ENCODE results near the gene STPG3.
A peak's percentile ranks its signal among the peaks of the same experiment; 100 is the strongest.

Gene STPG3

DNA sequence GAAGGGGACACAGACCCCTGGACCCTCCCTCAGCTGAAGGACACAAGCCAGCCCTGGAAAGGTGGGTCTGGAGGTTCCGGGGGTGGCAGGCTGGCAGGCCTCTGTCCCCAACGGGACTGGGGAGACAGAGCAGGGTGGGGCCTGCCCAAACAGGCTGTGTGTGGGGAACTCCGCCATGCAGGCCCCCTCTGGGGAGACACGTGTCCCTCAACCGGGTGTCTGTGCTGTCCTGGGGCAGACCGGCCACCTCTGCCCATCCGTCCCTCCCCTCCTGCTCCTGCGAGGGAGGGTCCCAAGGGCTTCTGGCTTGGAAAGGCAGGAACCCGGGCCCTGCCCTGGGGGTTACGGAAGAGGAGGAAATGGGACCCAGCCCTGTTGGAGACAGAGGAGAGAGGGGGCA is 19.0 kb upstream of the STPG3 start:
- DNase-seq (ENCODE audit: low read depth): no peak
- TF ChIP-seq MAX (IDR thresholded peaks at IDR 0.05; ENCODE audit: low read depth, low read length) (no peak), MYC (IDR thresholded peaks at IDR 0.05; ENCODE audit: low read depth, low read length) (no peak), POLR2A (IDR thresholded peaks at IDR 0.05; ENCODE audit: extremely low read depth, insufficient read length) (no peak)
- TF ChIP-seq, protein P1, sequence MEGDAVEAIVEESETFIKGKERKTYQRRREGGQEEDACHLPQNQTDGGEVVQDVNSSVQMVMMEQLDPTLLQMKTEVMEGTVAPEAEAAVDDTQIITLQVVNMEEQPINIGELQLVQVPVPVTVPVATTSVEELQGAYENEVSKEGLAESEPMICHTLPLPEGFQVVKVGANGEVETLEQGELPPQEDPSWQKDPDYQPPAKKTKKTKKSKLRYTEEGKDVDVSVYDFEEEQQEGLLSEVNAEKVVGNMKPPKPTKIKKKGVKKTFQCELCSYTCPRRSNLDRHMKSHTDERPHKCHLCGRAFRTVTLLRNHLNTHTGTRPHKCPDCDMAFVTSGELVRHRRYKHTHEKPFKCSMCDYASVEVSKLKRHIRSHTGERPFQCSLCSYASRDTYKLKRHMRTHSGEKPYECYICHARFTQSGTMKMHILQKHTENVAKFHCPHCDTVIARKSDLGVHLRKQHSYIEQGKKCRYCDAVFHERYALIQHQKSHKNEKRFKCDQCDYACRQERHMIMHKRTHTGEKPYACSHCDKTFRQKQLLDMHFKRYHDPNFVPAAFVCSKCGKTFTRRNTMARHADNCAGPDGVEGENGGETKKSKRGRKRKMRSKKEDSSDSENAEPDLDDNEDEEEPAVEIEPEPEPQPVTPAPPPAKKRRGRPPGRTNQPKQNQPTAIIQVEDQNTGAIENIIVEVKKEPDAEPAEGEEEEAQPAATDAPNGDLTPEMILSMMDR (IDR thresholded peaks at IDR 0.05; ENCODE audit: low read depth, low read length): no peak
- no peak overlapping the region for H3K4me3 ChIP-seq (ENCODE audit: low read depth, low read length)

GRCh38 chr9:137232510-137232909 is 18.6 kb upstream of the STPG3 start:
- no peak for DNase-seq (ENCODE audit: low read depth)
- no peak overlapping the region for H3K4me3 ChIP-seq (ENCODE audit: low read depth, low read length)
- no peak for TF ChIP-seq MAX (IDR thresholded peaks at IDR 0.05; ENCODE audit: low read depth, low read length)
- TF ChIP-seq MYC (IDR thresholded peaks at IDR 0.05; ENCODE audit: low read depth, low read length): no peak
- no peak for TF ChIP-seq POLR2A (IDR thresholded peaks at IDR 0.05; ENCODE audit: extremely low read depth, insufficient read length)
- TF ChIP-seq, protein P1 (IDR thresholded peaks at IDR 0.05; ENCODE audit: low read depth, low read length): no peak

DNA sequence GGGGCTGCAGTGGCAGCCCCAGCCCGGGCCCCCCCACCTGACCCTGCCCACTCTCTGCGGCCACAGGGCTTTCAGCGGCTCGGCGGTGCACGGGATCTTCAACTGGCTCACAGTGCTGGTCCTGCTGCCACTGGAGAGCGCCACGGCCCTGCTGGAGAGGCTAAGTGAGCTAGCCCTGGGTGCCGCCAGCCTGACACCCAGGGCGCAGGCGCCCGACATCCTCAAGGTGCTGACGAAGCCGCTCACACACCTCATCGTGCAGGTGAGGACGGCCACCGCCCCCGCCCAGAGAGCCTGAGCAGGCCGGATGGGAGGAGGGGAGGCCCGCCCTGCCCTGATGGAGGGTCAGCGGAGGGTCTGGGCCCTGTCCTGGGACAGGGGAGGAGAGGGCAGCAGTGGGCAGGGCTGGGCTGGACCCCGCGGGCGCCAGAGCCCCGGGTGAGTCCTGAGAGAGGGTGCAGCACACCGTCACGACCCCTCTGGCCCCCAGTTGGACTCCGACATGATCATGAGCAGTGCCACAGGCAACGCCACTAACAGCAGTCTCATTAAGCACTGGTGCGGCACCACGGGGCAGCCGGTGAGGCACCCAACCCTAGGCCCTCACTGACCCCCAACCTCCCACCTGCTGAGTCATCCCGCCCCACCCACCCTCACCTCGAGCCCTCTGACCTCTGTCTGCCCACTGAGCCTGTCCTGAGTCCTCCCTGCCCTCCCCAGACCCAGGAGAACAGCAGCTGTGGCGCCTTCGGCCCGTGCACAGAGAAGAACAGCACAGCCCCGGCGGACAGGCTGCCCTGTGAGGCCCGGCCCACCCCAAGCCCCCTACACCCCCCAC is 17.7 kb upstream of the STPG3 start:
- DNase-seq (ENCODE audit: low read depth): no peak
- no peak overlapping the region for H3K4me3 ChIP-seq (ENCODE audit: low read depth, low read length)
- TF ChIP-seq POLR2A (IDR thresholded peaks at IDR 0.05; ENCODE audit: extremely low read depth, insufficient read length) (no peak), MAX (IDR thresholded peaks at IDR 0.05; ENCODE audit: low read depth, low read length) (no peak), MYC (IDR thresholded peaks at IDR 0.05; ENCODE audit: low read depth, low read length) (no peak)
- TF ChIP-seq, protein P1 (IDR thresholded peaks at IDR 0.05; ENCODE audit: low read depth, low read length): no peak

- peak; percentile 70 for DNase-seq (ENCODE audit: low read depth)
Observed at GRCh38 chr9:137234055-137234697, 16.9 kb upstream of the STPG3 start.

DNA sequence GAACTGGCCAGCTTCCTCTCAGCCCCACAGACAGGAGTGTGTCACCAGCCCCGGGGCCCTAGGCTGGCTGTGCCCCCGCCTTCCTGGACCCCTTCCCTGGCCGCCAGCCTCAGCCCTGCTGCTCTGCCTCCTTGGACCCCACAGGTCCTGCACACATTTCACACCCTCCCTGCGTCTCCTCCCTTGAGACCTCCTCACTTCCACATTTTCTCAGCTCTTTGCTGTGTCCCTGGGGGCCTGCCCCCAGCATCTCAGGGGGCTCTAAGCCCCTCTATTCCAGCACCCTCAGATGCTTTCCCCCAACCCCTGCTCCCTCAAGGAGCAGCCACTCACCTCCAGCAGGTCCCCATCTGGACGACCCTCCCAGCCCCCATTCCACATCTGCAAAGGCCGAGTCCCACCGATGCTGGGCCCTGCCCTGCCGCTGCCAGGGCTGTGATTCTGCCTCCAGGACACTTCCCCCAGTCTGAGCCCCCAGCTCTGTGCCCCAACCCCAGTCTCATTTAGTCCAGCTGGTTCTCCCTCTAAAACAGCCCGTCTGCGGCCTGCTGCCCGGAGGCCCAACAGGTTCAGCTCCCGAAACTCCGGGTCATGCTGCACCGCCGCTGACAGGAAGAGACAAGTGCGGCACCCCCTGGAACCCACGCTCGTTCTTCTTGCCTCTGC is 16.2 kb upstream of the STPG3 start:
- peak; percentile 87 for DNase-seq (ENCODE audit: low read depth)
- no peak for TF ChIP-seq MYC (IDR thresholded peaks at IDR 0.05; ENCODE audit: low read depth, low read length)
- no peak for TF ChIP-seq MAX (IDR thresholded peaks at IDR 0.05; ENCODE audit: low read depth, low read length)
- TF ChIP-seq, protein P1 (IDR thresholded peaks at IDR 0.05; ENCODE audit: low read depth, low read length): no peak
- no peak for TF ChIP-seq POLR2A (IDR thresholded peaks at IDR 0.05; ENCODE audit: extremely low read depth, insufficient read length)
- no peak overlapping the region for H3K4me3 ChIP-seq (ENCODE audit: low read depth, low read length)

More at GRCh38 chr9:137234055-137234697, 16.9 kb upstream of the STPG3 start:
- peak; percentile 41; the same call in 1 of the 2 replicates for TF ChIP-seq MAX (IDR thresholded peaks at IDR 0.05; ENCODE audit: low read depth, low read length)
- TF ChIP-seq, protein P1 (IDR thresholded peaks at IDR 0.05; ENCODE audit: low read depth, low read length): no peak
- no peak overlapping the region for H3K4me3 ChIP-seq (ENCODE audit: low read depth, low read length)

Data from NB4 (cell line).